Stimulated activated CD8-positive, alpha-beta memory T cell treated with anti-CD3 and anti-CD28 coated beads, Interleukin-4, amount 100 ng/mL, for 48 hours (primary cell): Measurements from ENCODE around the gene RNF150.
"Not testable (repeated sequence)": the region's sequence is repeated elsewhere in the genome, so short reads cannot be mapped to it uniquely, and the experiment has no call there.

ENCODE experiments used
- DNase-seq: peaks from one replicate; pipeline ENCODE4 v3.0.0-alpha.2; 2020

RNF150 gene

GRCh38 chr4:140857111-140857510 is 276.2 kb downstream of the RNF150 start:
- DNase-seq: no peak

- no peak for DNase-seq
These were observed 276.6 kb downstream of the RNF150 start for GRCh38 chr4:140856621-140857062.

GRCh38 chr4:140854168-140854567 is 279.1 kb downstream of the RNF150 start:
- no peak for DNase-seq

GRCh38 chr4:140851804-140852203 is 281.5 kb downstream of the RNF150 start:
- no peak for DNase-seq

GRCh38 chr4:140851032-140851636 is 282.1 kb downstream of the RNF150 start:
- peak; percentile 25 for DNase-seq

- no peak for DNase-seq
These were observed 283.7 kb downstream of the RNF150 start for GRCh38 chr4:140849526-140849925.

GRCh38 chr4:140846736-140847135 is 286.5 kb downstream of the RNF150 start:
- DNase-seq: no peak

- no peak for DNase-seq
These were observed 289.2 kb downstream of the RNF150 start for GRCh38 chr4:140844061-140844460.

- DNase-seq: no peak
These were observed 292.1 kb downstream of the RNF150 start for GRCh38 chr4:140841186-140841585.

GRCh38 chr4:140839888-140840790 is 293.1 kb downstream of the RNF150 start:
- DNase-seq: no peak

- DNase-seq: no peak
These were observed 293.9 kb downstream of the RNF150 start for GRCh38 chr4:140839406-140839805.

- no peak for DNase-seq
These were observed 295.5 kb downstream of the RNF150 start for GRCh38 chr4:140837736-140838135.

- no peak for DNase-seq
These were observed 298.3 kb downstream of the RNF150 start for GRCh38 chr4:140834839-140835495.

GRCh38 chr4:140833280-140833679 is 300.0 kb downstream of the RNF150 start:
- DNase-seq: no peak

GRCh38 chr4:140829825-140830224 is 303.4 kb downstream of the RNF150 start:
- no peak for DNase-seq

GRCh38 chr4:140826701-140827027 is 306.6 kb downstream of the RNF150 start:
- DNase-seq: no peak

GRCh38 chr4:140820520-140820919 is 312.7 kb downstream of the RNF150 start:
- DNase-seq: not testable (repeated sequence)

- no peak for DNase-seq
These were observed 313.7 kb downstream of the RNF150 start for GRCh38 chr4:140819610-140820009.

GRCh38 chr4:140818433-140818832 is 314.8 kb downstream of the RNF150 start:
- DNase-seq: no peak

- DNase-seq: no peak
These were observed 316.3 kb downstream of the RNF150 start for GRCh38 chr4:140816806-140817510.

- no peak for DNase-seq
These were observed 319.5 kb downstream of the RNF150 start for GRCh38 chr4:140813804-140814203.

- DNase-seq: no peak
These were observed 320.4 kb downstream of the RNF150 start for GRCh38 chr4:140812916-140813315.

- DNase-seq: no peak
These were observed 321.8 kb downstream of the RNF150 start for GRCh38 chr4:140811429-140811828.
